CD4-positive, alpha-beta T cell treated with Interleukin-4 for 1 hour (primary cell): ENCODE results near the gene FOXP2.

ENCODE experiments used
- DNase-seq, 2 donors: peaks; one replicate each; pipeline ENCODE4 v3.0.0-alpha.2; 2020 to 2022

The FOXP2 gene

DNA sequence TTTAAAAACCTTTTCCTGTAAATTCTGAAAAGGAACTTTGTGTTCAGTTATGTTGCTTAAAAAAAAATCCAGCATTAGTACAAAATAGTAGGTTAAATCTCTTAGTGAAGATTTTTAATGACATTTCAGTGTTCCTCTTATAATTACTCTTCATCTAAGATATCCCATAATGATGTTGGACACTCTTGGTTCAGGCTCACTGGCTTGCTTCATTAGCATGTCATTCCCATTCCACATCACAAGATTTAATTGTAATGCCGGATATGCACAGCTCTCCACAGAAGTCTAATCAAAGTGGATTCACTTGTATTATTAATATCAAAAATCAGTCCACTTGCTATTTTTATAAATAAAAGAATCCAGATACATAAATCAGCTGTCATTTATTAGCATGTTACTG is 327.3 kb downstream of the FOXP2 start:
- DNase-seq, result no peak
